ENCODE data around the gene CLEC4G.
"Not testable (repeated sequence)": the region's sequence is repeated elsewhere in the genome, so short reads cannot be mapped to it uniquely, and the experiment has no call there.

Gene CLEC4G

DNA sequence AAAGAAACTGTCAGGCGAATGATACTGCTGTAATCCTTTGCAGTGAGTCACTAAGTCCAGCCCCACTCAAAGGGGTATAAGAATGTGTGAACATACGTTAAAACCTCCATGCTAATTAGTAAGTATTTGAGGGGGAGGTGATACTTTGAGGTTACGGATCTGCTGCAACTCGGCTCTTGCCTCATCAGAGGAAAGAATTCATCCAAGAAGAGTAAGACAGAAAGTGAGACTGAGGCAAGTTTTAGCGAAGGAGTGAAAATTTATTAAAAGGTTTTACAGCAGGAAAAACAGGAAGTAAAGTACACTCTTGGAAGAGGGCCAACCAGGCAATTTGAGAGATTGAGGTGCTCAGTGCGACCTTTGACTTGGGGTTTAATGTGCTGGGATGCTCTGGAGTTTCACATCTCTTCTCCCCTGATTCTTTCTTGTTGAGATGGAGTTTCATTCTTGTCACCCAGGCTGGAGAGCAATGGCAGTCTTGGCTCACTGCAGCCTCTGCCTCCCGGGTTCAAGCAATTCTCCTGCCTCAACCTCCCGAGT, 40.9 kb upstream of the CLEC4G start:
- TF ChIP-seq, protein P1, sequence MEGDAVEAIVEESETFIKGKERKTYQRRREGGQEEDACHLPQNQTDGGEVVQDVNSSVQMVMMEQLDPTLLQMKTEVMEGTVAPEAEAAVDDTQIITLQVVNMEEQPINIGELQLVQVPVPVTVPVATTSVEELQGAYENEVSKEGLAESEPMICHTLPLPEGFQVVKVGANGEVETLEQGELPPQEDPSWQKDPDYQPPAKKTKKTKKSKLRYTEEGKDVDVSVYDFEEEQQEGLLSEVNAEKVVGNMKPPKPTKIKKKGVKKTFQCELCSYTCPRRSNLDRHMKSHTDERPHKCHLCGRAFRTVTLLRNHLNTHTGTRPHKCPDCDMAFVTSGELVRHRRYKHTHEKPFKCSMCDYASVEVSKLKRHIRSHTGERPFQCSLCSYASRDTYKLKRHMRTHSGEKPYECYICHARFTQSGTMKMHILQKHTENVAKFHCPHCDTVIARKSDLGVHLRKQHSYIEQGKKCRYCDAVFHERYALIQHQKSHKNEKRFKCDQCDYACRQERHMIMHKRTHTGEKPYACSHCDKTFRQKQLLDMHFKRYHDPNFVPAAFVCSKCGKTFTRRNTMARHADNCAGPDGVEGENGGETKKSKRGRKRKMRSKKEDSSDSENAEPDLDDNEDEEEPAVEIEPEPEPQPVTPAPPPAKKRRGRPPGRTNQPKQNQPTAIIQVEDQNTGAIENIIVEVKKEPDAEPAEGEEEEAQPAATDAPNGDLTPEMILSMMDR (IDR thresholded peaks at IDR 0.05; ENCODE audit: low read depth, low read length): no peak
- in situ Hi-C loops (cut with HindIII; ENCODE audit: low sequenced_read_pairs): no loop called here
- no peak overlapping the region for H3K4me3 ChIP-seq (ENCODE audit: low read depth, low read length)
- no peak for DNase-seq (ENCODE audit: low read depth, low spot score)

DNA sequence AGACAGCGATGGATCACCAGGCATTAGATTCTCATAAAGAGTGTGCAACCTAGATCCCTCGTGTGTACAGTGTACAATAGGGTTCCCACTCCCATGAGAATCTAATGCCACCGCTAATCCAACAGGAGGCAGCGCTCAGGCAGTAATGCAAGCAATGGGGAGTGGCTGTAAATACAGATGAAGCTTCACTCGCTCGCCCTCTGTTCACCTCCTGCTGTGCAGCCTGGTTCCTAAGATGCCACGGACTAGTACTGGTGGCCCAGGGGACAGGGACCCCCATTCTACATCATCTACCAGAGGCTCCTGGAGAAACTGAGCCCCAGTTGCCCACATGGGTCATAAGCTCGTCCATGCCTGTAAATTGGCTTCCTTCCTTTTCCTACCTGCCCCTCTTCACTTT, 39.2 kb upstream of the CLEC4G start:
- DNase-seq (ENCODE audit: low read depth, low spot score): no peak
- no peak overlapping the region for H3K4me3 ChIP-seq (ENCODE audit: low read depth, low read length)
- in situ Hi-C loops (cut with HindIII; ENCODE audit: low sequenced_read_pairs): no loop called here
- TF ChIP-seq, protein P1 (IDR thresholded peaks at IDR 0.05; ENCODE audit: low read depth, low read length): no peak

DNA sequence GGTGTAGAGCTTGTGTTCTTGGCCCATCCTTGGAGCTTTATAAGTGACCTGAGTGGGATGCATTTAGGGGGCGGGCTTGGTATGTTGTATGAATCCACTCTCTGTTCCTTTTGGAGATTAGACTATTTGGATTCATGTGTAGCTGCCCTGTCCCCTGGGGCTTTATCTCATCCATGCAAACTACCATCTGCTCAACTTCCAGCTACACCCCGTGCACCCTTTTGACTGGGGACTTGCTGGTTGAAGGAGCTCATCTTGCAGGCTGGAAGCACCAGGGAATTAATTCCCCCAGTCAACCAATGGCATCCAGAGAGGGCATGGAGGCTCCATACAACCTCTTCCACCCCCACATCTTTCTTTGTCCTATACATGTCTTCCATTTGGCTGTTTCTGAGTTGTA, 37.3 kb upstream of the CLEC4G start:
- in situ Hi-C loops (cut with HindIII; ENCODE audit: low sequenced_read_pairs): no loop called here
- DNase-seq (ENCODE audit: low read depth, low spot score): no peak
- no peak overlapping the region for H3K4me3 ChIP-seq (ENCODE audit: low read depth, low read length)
- TF ChIP-seq, protein P1 (IDR thresholded peaks at IDR 0.05; ENCODE audit: low read depth, low read length): no peak

DNA sequence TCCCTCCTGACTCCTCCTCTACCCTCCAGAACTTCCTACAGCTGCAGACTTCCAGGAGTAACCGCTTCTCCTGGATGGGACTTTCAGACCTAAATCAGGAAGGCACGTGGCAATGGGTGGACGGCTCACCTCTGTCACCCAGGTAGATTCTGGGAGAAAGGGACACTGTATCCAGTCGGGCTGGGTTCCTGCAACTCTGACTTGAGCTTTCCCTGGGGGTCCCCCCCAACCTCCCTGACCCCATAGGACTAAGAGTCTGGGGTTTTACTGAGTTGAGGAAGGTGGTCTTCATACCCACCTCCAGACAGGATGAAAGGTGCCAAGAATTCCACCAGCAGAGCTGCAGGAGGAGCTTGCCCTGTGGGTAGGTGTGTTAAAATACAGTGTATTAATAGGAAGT, 35.6 kb upstream of the CLEC4G start:
- TF ChIP-seq, protein P1 (IDR thresholded peaks at IDR 0.05; ENCODE audit: low read depth, low read length): no peak
- DNase-seq (ENCODE audit: low read depth, low spot score): no peak
- in situ Hi-C loops (cut with HindIII; ENCODE audit: low sequenced_read_pairs): no loop called here
- H3K4me3 ChIP-seq (ENCODE audit: low read depth, low read length): no peak overlapping the region

DNA sequence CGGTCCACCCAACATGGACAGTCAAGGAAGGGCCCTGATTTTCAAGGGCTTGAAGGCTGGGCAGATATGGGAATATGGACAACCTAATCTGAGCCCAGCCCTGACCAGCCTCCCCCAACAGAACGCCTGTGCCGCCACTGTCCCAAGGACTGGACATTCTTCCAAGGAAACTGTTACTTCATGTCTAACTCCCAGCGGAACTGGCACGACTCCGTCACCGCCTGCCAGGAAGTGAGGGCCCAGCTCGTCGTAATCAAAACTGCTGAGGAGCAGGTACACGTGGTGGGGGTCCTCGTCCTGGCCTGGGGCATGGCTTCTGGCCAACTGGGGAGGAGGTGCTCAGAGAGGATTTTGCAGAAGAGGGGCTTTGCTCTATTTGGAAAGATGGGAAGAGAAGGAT, 34.6 kb upstream of the CLEC4G start:
- in situ Hi-C loops (cut with HindIII; ENCODE audit: low sequenced_read_pairs): no loop called here
- TF ChIP-seq, protein P1 (IDR thresholded peaks at IDR 0.05; ENCODE audit: low read depth, low read length): no peak
- DNase-seq (ENCODE audit: low read depth, low spot score): no peak
- H3K4me3 ChIP-seq (ENCODE audit: low read depth, low read length): no peak overlapping the region

- in situ Hi-C loops (cut with HindIII; ENCODE audit: low sequenced_read_pairs); H3K4me3 ChIP-seq (ENCODE audit: low read depth, low read length); DNase-seq (ENCODE audit: low read depth, low spot score): not testable (repeated sequence)
Measured at GRCh38 chr19:7765043-7765442, 33.1 kb upstream of the CLEC4G start.

GRCh38 chr19:7764157-7764556, 32.2 kb upstream of the CLEC4G start:
- in situ Hi-C loops (cut with HindIII; ENCODE audit: low sequenced_read_pairs); DNase-seq (ENCODE audit: low read depth, low spot score); H3K4me3 ChIP-seq (ENCODE audit: low read depth, low read length): not testable (repeated sequence)

- in situ Hi-C loops (cut with HindIII; ENCODE audit: low sequenced_read_pairs): no loop called here
- no peak for DNase-seq (ENCODE audit: low read depth, low spot score)
- no peak overlapping the region for H3K4me3 ChIP-seq (ENCODE audit: low read depth, low read length)
- TF ChIP-seq, protein P1 (IDR thresholded peaks at IDR 0.05; ENCODE audit: low read depth, low read length): no peak
Measured at GRCh38 chr19:7763696-7764095, 31.8 kb upstream of the CLEC4G start.

Measured in astrocyte of the spinal cord (primary cell).